GM19240 (cell line): ENCODE results near the gene PCDH8.
A peak's percentile ranks its signal among the peaks of the same experiment; 100 is the strongest.

Experiments
- DNase-seq: peaks from one replicate; pipeline ENCODE4 v3.0.0; 2011; ENCODE audit warnings: low spot score; ENCODE audit not compliant: insufficient read length

Gene PCDH8

GRCh38 chr13:52848455-52849195, at the start of gene PCDH8:
Gene PCDH8, minus strand, starts transcription at chr13:52848640. Its CDS starts 204 bp downstream, at chr13:52848436.
- DNase-seq = no peak

GRCh38 chr13:52896827-52897659, 48.6 kb upstream of the PCDH8 start:
- no peak for DNase-seq

GRCh38 chr13:52894413-52894812, 46.0 kb upstream of the PCDH8 start:
- no peak for DNase-seq

- no peak for DNase-seq
Measured at GRCh38 chr13:52892925-52893324, 44.5 kb upstream of the PCDH8 start.

- no peak for DNase-seq
Measured at GRCh38 chr13:52891706-52892105, 43.3 kb upstream of the PCDH8 start.

- no peak for DNase-seq
Measured at GRCh38 chr13:52887165-52887564, 38.7 kb upstream of the PCDH8 start.

GRCh38 chr13:52885141-52885540, 36.7 kb upstream of the PCDH8 start:
- DNase-seq = no peak

- DNase-seq = no peak
Measured at GRCh38 chr13:52884429-52885010, 36.1 kb upstream of the PCDH8 start.

- no peak for DNase-seq
Measured at GRCh38 chr13:52882785-52883184, 34.3 kb upstream of the PCDH8 start.

- DNase-seq = no peak
Measured at GRCh38 chr13:52879950-52880741, 31.7 kb upstream of the PCDH8 start.

GRCh38 chr13:52878831-52879230, 30.4 kb upstream of the PCDH8 start:
- no peak for DNase-seq

GRCh38 chr13:52870143-52870542, 21.7 kb upstream of the PCDH8 start:
- DNase-seq = no peak

GRCh38 chr13:52869621-52870020, 21.2 kb upstream of the PCDH8 start:
- no peak for DNase-seq

GRCh38 chr13:52869050-52869449, 20.6 kb upstream of the PCDH8 start:
- DNase-seq = no peak

- no peak for DNase-seq
Measured at GRCh38 chr13:52868190-52868589, 19.8 kb upstream of the PCDH8 start.

GRCh38 chr13:52864941-52865340, 16.5 kb upstream of the PCDH8 start:
- DNase-seq = no peak

- DNase-seq = no peak
Measured at GRCh38 chr13:52862358-52863206, 14.1 kb upstream of the PCDH8 start.

GRCh38 chr13:52852444-52852843, 4.0 kb upstream of the PCDH8 start:
- no peak for DNase-seq

GRCh38 chr13:52851137-52851962, 2.9 kb upstream of the PCDH8 start:
- DNase-seq = peak; percentile 72
